Endothelial cell (in vitro differentiated cells): Measurements from ENCODE around the gene MED25. TPM values are rescaled to one million over a fixed set of nuclear protein-coding genes. Genes with fewer than 3 reads are reported as not detected.

Source experiments
- DNase-seq: peaks from one replicate; pipeline ENCODE4 v3.0.0; 2021; ENCODE audit warnings: low spot score
- H3K27ac Mint-ChIP-seq: one replicate; pipeline ENCODE4 v1.8.0; 2021; ENCODE audit warnings: mixed read lengths, inconsistent platforms; ENCODE audit not compliant: unreplicated experiment
- H3K27me3 Mint-ChIP-seq: one replicate; pipeline ENCODE4 v1.8.0; 2021; ENCODE audit warnings: mild to moderate bottlenecking, moderate library complexity, mixed read lengths, inconsistent platforms; ENCODE audit not compliant: unreplicated experiment
- H3K36me3 Mint-ChIP-seq: one replicate; pipeline ENCODE4 v1.8.0; 2021; ENCODE audit warnings: mild to moderate bottlenecking, low read depth, mixed read lengths, inconsistent platforms; ENCODE audit not compliant: unreplicated experiment
- H3K4me1 Mint-ChIP-seq: one replicate; pipeline ENCODE4 v1.8.0; 2021; ENCODE audit warnings: mild to moderate bottlenecking, mixed read lengths, inconsistent platforms; ENCODE audit not compliant: unreplicated experiment
- H3K4me3 Mint-ChIP-seq: one replicate; pipeline ENCODE4 v1.8.0; 2021; ENCODE audit warnings: mild to moderate bottlenecking, mixed read lengths, inconsistent platforms; ENCODE audit not compliant: unreplicated experiment
- H3K9me3 Mint-ChIP-seq: one replicate; pipeline ENCODE4 v1.8.0; 2021; ENCODE audit warnings: mixed read lengths, inconsistent platforms; ENCODE audit not compliant: unreplicated experiment
- CTCF ChIP-seq: fragments of 200-600 bp; sonication (generic); IDR thresholded peaks from one replicate; pipeline ENCODE4 v1.5.0; 2021; ENCODE audit warnings: antibody characterized with exemption; ENCODE audit not compliant: unreplicated experiment
- total RNA-seq: library from RNA; stranded (reverse); fragmentation: NEBNext Ultra II Directional; extraction: Animal tissue kit (Norgen Biotek cat#: 25700); gene quantifications from one replicate; pipeline ENCODE4 v1.2.1, GENCODE V29; 2021; ENCODE audit not compliant: unreplicated experiment

The MED25 gene
- total RNA-seq, 1 donor from 2014 or later: 117 TPM

DNA sequence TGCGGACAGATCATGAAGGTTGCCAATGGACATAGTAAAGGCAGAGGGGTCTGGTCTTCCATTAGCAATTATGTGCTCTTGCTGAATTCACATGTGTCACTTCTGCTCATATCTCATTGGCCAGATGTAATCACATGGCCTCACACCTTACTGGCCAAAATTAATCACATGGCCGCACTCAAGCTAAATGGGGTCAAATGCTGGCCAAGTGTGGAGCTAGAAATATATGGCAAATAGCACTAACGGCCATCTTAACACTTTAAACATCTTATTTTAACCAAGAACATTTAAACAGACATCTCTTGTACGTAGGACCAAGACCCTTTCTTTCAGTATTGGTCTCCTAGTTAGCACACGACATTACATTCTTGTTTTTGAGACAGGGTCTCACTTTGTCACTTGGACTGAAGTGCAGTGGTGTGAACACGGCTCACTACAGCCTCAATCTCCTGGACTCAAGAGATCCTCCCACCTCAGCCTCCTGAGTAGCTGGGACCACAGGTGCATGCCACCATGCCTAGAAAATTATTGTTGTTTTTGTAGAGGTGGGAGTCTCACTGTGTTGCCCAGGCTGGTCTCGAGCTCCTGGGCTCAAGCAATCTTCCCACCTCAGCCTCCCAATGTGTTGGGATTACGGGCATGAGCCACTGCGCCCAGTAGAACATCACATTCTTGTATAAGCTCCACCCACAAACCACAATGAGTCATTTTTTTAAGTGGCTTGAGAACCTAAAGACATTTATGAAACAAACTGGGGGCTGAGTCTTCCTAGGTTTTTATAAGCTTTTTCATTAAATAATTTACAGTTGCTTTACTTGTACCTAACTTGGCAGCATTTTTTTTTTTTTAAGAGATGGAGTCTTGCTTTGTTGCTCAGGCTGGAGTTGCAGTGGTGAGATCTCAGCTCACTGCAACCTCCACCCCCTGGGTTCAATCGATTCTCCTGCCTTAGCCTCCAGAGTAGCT, 29.9 kb downstream of the MED25 start:
- no peaks in the 10 kb centered on the region for H3K9me3 Mint-ChIP-seq
- peaks cover 21% of the 10 kb centered on the region for H3K4me1 Mint-ChIP-seq
- H3K27me3 Mint-ChIP-seq: peaks cover 24% of the 10 kb centered on the region
- H3K27ac Mint-ChIP-seq: no peak overlapping the region
- TF ChIP-seq CTCF: no peak
- DNase-seq: no peak
- H3K36me3 Mint-ChIP-seq: peaks cover 25% of the 10 kb centered on the region
- H3K4me3 Mint-ChIP-seq: peak overlapping the region; percentile 87

GRCh38 chr19:49848938-49849337, 30.8 kb downstream of the MED25 start:
- TF ChIP-seq CTCF: no peak
- no peak for DNase-seq
- H3K9me3 Mint-ChIP-seq: no peaks in the 10 kb centered on the region
- peaks cover 25% of the 10 kb centered on the region for H3K27me3 Mint-ChIP-seq
- H3K4me1 Mint-ChIP-seq: peaks cover 25% of the 10 kb centered on the region
- peaks cover 25% of the 10 kb centered on the region for H3K36me3 Mint-ChIP-seq
- H3K27ac Mint-ChIP-seq: peak overlapping the region; percentile 70
- peak overlapping the region; percentile 87 for H3K4me3 Mint-ChIP-seq

DNA sequence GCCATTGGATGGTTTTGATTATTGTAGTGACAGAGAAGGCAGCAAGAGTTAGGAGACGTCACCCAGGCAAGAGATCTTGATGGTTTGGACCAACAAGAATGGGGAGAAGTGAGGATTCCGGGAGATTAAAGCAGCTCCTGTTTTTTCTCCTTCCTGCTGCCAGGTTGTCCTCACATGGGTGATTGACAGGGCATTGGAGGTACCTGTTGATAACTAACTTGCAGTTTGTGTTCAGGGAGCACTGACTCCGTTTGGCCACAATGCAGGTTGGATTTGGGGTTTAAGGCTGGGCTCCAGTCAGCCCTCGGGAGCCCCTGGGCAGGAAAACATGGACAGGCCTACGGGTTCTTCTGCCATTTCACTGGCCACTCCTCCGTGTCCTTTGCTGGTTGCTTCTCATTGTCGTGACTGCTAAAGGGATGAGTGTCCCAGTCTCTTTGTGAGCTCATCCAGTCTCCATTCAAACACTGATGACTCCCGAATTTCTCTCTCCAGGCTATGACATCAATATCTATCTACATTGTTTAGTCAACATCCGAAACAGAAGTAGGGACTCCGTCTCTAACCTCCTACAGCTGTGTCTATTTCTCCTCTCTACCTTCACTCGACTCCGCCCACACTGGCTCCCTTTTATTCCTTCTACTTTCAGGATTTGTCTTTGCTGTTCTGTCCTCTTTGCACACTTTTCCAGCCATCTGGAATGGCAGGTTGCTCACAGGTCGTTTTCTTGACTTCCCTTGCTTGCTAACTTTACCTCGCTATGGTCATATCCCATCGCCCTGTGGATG, 31.5 kb downstream of the MED25 start:
- H3K27me3 Mint-ChIP-seq: peaks cover 26% of the 10 kb centered on the region
- peak overlapping the region; percentile 96 for H3K4me3 Mint-ChIP-seq
- no peak for DNase-seq
- peaks cover 25% of the 10 kb centered on the region for H3K4me1 Mint-ChIP-seq
- no peak for TF ChIP-seq CTCF
- H3K9me3 Mint-ChIP-seq: no peaks in the 10 kb centered on the region
- H3K27ac Mint-ChIP-seq: peak overlapping the region; percentile 95
- H3K36me3 Mint-ChIP-seq: peaks cover 25% of the 10 kb centered on the region

GRCh38 chr19:49850221-49850486, 32.1 kb downstream of the MED25 start:
- no peak for TF ChIP-seq CTCF
- Mint-ChIP-seq H3K9me3 (no peaks in the 10 kb centered on the region), H3K36me3 (peaks cover 25% of the 10 kb centered on the region), H3K27ac (peak overlapping the region; percentile 95), H3K4me1 (peaks cover 25% of the 10 kb centered on the region), H3K4me3 (peak overlapping the region; percentile 96), H3K27me3 (peaks cover 26% of the 10 kb centered on the region)
- no peak for DNase-seq
